RWPE2 (cell line): Measurements from ENCODE around the gene PTCD1.
A peak's percentile ranks its signal among the peaks of the same experiment; 100 is the strongest.

Experiments used
- ATAC-seq: fragments of 200-7000 bp; cut with Tn5 transposase; 3 replicates; pipeline ENCODE4 v1.9.1; 2021; ENCODE audit warnings: low read depth
- DNase-seq: peaks from one replicate; pipeline ENCODE4 v3.0.0-alpha.2; 2020; ENCODE audit warnings: low spot score
- H3K27ac ChIP-seq: fragments of 450-650 bp; 2 replicates; pipeline ENCODE4 v1.5.1; 2017; ENCODE audit warnings: mild to moderate bottlenecking; ENCODE audit not compliant: poor library complexity, severe bottlenecking
- H3K27me3 ChIP-seq: fragments of 250-450 bp; sonication (Bioruptor Pico); 2 replicates; pipeline ENCODE4 v1.5.1; 2021; ENCODE audit warnings: mild to moderate bottlenecking, moderate library complexity; ENCODE audit not compliant: insufficient read depth, poor library complexity, severe bottlenecking
- H3K36me3 ChIP-seq: fragments of 250-450 bp; sonication (Bioruptor Pico); 2 replicates; pipeline ENCODE4 v1.5.1; 2020; ENCODE audit warnings: low read depth, mild to moderate bottlenecking, moderate library complexity
- H3K4me1 ChIP-seq: fragments of 250-450 bp; sonication (Bioruptor Pico); 2 replicates; pipeline ENCODE4 v1.5.1; 2021; ENCODE audit warnings: mild to moderate bottlenecking, moderate library complexity; ENCODE audit not compliant: insufficient read depth, poor library complexity, severe bottlenecking
- H3K4me3 ChIP-seq: fragments of 250-450 bp; sonication (Bioruptor Pico); 2 replicates; pipeline ENCODE4 v1.5.1; 2021; ENCODE audit warnings: mild to moderate bottlenecking, moderate library complexity; ENCODE audit not compliant: severe bottlenecking
- H3K9me3 ChIP-seq: fragments of 250-450 bp; sonication (Bioruptor Pico); 2 replicates; pipeline ENCODE4 v1.5.1; 2021; ENCODE audit warnings: mild to moderate bottlenecking, moderate library complexity; ENCODE audit not compliant: severe bottlenecking
- CTCF ChIP-seq: fragments of 450-650 bp; IDR thresholded peaks from one replicate; pipeline ENCODE4 v1.5.1; 2017; ENCODE audit warnings: mild to moderate bottlenecking, moderate library complexity; ENCODE audit not compliant: poor library complexity, severe bottlenecking

PTCD1 gene

GRCh38 chr7:99473315-99473596, 34.7 kb upstream of the PTCD1 start:
- Histone ChIP-seq H3K9me3 (peaks cover 3% of the 10 kb centered on the region), H3K4me3 (peak overlapping the region; percentile 68), H3K36me3 (peaks cover 21% of the 10 kb centered on the region), H3K4me1 (peaks cover 5% of the 10 kb centered on the region), H3K27ac (peak overlapping the region; percentile 76), H3K27me3 (no peaks in the 10 kb centered on the region)
- TF ChIP-seq CTCF, result no peak
- ATAC-seq (peak; percentile 25; the same call in 2 of the 3 replicates), DNase-seq (no peak)

- H3K27ac ChIP-seq, result peak within 1 kb of the TSS; percentile 76
- DNase-seq (peak; percentile 97), ATAC-seq (peak; percentile 98)
- H3K4me3 ChIP-seq, result peak within 1 kb of the TSS; percentile 68
- TF ChIP-seq CTCF, result no peak
- peaks cover 3% of the 10 kb centered on the region for H3K9me3 ChIP-seq
- peaks cover 16% of the 10 kb centered on the region for H3K36me3 ChIP-seq
- H3K4me1 ChIP-seq, result peaks cover 5% of the 10 kb centered on the region
- no peaks in the 10 kb centered on the region for H3K27me3 ChIP-seq
These were observed 34.1 kb upstream of the PTCD1 start, which contains the start of gene ZNF789 for GRCh38 chr7:99472561-99473314. ZNF789 (plus strand) TSS chr7:99472890; CDS start chr7:99476457, 3,567 bp downstream.

GRCh38 chr7:99469381-99470065, 30.9 kb upstream of the PTCD1 start:
- Histone ChIP-seq H3K27ac (no peak overlapping the region), H3K4me3 (no peak overlapping the region), H3K27me3 (no peaks in the 10 kb centered on the region), H3K4me1 (peaks cover 5% of the 10 kb centered on the region), H3K36me3 (peaks cover 5% of the 10 kb centered on the region), H3K9me3 (peaks cover 3% of the 10 kb centered on the region)
- TF ChIP-seq CTCF, result no peak
- DNase-seq (no peak), ATAC-seq (no peak)

- DNase-seq, result no peak
- Histone ChIP-seq H3K4me3 (no peak overlapping the region), H3K27ac (no peak overlapping the region), H3K36me3 (peaks cover 12% of the 10 kb centered on the region), H3K4me1 (peaks cover 5% of the 10 kb centered on the region), H3K27me3 (no peaks in the 10 kb centered on the region), H3K9me3 (peaks cover 3% of the 10 kb centered on the region)
- no peak for ATAC-seq
- no peak for TF ChIP-seq CTCF
These were observed 29.8 kb upstream of the PTCD1 start for GRCh38 chr7:99468336-99468918.
